Measurements from ENCODE around the gene PJVK.

DNA sequence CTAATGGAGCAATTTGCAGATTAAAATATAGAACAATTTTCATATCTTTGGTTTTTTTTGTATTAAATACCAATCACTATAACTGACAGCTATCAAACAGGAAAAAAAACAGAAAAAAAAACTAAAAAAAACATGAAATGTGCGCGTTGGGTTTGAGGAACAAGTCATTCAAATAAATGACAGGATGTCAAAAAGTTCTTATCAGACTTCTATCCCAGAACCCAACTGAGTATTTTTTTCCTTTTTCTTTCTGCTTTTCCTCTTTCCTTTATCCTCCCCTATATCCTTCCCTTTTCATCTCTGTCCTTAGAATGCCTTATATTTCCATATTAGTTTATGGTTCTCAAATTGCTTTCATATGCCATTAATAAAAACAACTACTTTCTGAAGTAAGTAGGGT, 14.5 kb upstream of the PJVK start:
- TF ChIP-seq, protein P1, sequence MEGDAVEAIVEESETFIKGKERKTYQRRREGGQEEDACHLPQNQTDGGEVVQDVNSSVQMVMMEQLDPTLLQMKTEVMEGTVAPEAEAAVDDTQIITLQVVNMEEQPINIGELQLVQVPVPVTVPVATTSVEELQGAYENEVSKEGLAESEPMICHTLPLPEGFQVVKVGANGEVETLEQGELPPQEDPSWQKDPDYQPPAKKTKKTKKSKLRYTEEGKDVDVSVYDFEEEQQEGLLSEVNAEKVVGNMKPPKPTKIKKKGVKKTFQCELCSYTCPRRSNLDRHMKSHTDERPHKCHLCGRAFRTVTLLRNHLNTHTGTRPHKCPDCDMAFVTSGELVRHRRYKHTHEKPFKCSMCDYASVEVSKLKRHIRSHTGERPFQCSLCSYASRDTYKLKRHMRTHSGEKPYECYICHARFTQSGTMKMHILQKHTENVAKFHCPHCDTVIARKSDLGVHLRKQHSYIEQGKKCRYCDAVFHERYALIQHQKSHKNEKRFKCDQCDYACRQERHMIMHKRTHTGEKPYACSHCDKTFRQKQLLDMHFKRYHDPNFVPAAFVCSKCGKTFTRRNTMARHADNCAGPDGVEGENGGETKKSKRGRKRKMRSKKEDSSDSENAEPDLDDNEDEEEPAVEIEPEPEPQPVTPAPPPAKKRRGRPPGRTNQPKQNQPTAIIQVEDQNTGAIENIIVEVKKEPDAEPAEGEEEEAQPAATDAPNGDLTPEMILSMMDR (IDR thresholded peaks at IDR 0.05): no peak
- TF ChIP-seq POLR2A (IDR thresholded peaks at IDR 0.05; ENCODE audit: low read depth) (no peak), POLR2AphosphoS5 (IDR thresholded peaks at IDR 0.05) (no peak), EP300 (IDR thresholded peaks at IDR 0.05) (no peak)
